Lower leg skin (tissue), 3 donors: ENCODE measurements around the gene STAC2.

Source experiments
- POLR2A ChIP-seq, 2 donors: fragments of 450-650 bp; IDR thresholded peaks; one replicate each; pipeline ENCODE4 v1.6.1; 2016 to 2017; ENCODE audit warnings: antibody characterized with exemption in 2 of 2, mild to moderate bottlenecking in 1 of 2, moderate library complexity in 1 of 2
- TF ChIP-seq, protein P1 (sequence below), 3 donors: fragments of 450-650 bp; IDR thresholded peaks; one replicate each; pipeline ENCODE4 v1.5.1; 2016; ENCODE audit warnings: antibody characterized with exemption in 3 of 3, mild to moderate bottlenecking in 3 of 3, moderate library complexity in 2 of 3

DNA sequence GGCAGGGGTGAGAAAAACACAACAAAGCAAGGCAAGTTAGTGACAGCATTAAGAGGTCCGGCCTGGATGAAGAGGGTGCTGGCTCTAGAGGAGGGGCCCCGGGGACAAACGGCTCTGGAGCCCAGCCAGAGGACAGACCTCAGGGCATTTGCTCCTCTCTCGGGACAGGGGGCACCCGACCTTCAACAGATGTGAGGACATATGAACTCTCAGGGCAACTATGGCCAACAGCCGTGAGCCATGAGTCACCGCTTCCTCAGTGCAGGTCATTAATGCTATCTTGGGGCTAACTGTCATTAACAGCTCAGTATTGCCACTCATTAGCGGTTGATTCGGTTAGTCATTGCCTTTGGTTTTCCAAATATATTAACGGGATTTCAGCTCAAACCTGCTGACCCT, 50.1 kb downstream of the STAC2 start:
- no peak for TF ChIP-seq POLR2A (IDR thresholded peaks at IDR 0.05)
- TF ChIP-seq, protein P1, sequence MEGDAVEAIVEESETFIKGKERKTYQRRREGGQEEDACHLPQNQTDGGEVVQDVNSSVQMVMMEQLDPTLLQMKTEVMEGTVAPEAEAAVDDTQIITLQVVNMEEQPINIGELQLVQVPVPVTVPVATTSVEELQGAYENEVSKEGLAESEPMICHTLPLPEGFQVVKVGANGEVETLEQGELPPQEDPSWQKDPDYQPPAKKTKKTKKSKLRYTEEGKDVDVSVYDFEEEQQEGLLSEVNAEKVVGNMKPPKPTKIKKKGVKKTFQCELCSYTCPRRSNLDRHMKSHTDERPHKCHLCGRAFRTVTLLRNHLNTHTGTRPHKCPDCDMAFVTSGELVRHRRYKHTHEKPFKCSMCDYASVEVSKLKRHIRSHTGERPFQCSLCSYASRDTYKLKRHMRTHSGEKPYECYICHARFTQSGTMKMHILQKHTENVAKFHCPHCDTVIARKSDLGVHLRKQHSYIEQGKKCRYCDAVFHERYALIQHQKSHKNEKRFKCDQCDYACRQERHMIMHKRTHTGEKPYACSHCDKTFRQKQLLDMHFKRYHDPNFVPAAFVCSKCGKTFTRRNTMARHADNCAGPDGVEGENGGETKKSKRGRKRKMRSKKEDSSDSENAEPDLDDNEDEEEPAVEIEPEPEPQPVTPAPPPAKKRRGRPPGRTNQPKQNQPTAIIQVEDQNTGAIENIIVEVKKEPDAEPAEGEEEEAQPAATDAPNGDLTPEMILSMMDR (IDR thresholded peaks at IDR 0.05) = no peak
